HepG2 (cell line): ENCODE results near the gene KLKB1. TPM values are rescaled to one million over a fixed set of nuclear protein-coding genes. Genes with fewer than 3 reads are reported as not detected.

Source experiments
- BORCS8-MEF2B ChIP-seq: sonication (generic); formaldehyde crosslinking; IDR thresholded peaks from 2 replicates; pipeline ENCODE4 v1.8.0; 2022; ENCODE audit warnings: mild to moderate bottlenecking, missing genetic modification reagents
- MAZ ChIP-seq, 2 experiments: sonication (generic) in 1 of 2; formaldehyde crosslinking in 1 of 2; IDR thresholded peaks; 2 replicates each; pipeline versions ENCODE4 v1.5.0 to v1.6.1; 2012 to 2020; ENCODE audit warnings: low read depth in 2 of 2, mild to moderate bottlenecking in 2 of 2, borderline replicate concordance in 1 of 2, improper control_type of control experiment in 1 of 2, low read length in 1 of 2, missing genetic modification reagents in 1 of 2, moderate library complexity in 1 of 2
- NCOR1 ChIP-seq: fragments of 200-600 bp; sonication (generic); IDR thresholded peaks from 2 replicates; pipeline ENCODE4 v1.7.0; 2017; ENCODE audit warnings: antibody characterized with exemption, low read length, borderline replicate concordance
- TP53 ChIP-seq: sonication (generic); formaldehyde crosslinking; conservative IDR thresholded peaks from 2 replicates; pipeline ENCODE4 v1.4.0; 2020; ENCODE audit warnings: missing genetic modification reagents
- ZMYM3 ChIP-seq: sonication (generic); formaldehyde crosslinking; IDR thresholded peaks from 2 replicates; pipeline ENCODE4 v1.5.1; 2020; ENCODE audit warnings: mild to moderate bottlenecking, missing genetic modification reagents
- ZNF160 ChIP-seq: sonication (generic); formaldehyde crosslinking; IDR thresholded peaks from 2 replicates; pipeline ENCODE4 v1.8.0; 2022; ENCODE audit warnings: mild to moderate bottlenecking, inconsistent platforms, missing genetic modification reagents
- ZNF619 ChIP-seq: sonication (generic); formaldehyde crosslinking; IDR thresholded peaks from 2 replicates; pipeline ENCODE4 v1.4.0; 2020; ENCODE audit warnings: mild to moderate bottlenecking, missing genetic modification reagents
- ZNF768 ChIP-seq: sonication (generic); formaldehyde crosslinking; IDR thresholded peaks from 2 replicates; pipeline ENCODE4 v1.4.0; 2020; ENCODE audit warnings: missing genetic modification reagents
- ZSCAN25 ChIP-seq: sonication (generic); formaldehyde crosslinking; IDR thresholded peaks from 2 replicates; pipeline ENCODE4 v1.8.0; 2022; ENCODE audit warnings: mild to moderate bottlenecking, missing genetic modification reagents
- polyA plus RNA-seq, 8 experiments: library from polyadenylated mRNA; depleted of rRNA in 3 of 8; stranded (reverse) in 7 of 8; unstranded in 1 of 8; fragments of >200 nt; fragmentation: Illumina TruSeq in 4 of 8; extraction: Trizol in 4 of 8; gene quantifications; 2 replicates each; pipeline versions ENCODE4 v1.2.1 to v1.2.3, GENCODE V29; 2011 to 2016; ENCODE audit warnings: low read depth in 4 of 8, missing spikeins in 1 of 8, mixed read lengths in 1 of 8; ENCODE audit not compliant: insufficient read depth in 1 of 8
- total RNA-seq, 5 experiments: library from RNA; depleted of rRNA; stranded (reverse); fragments of >200 nt; fragmentation: Illumina TruSeq; extraction: Trizol; gene quantifications; 2 replicates each; pipeline ENCODE4 v1.2.3, GENCODE V29; 2016; ENCODE audit warnings: low read depth in 1 of 5
- TF ChIP-seq, protein P1 (sequence below): sonication (generic); formaldehyde crosslinking; IDR thresholded peaks from 2 replicates; pipeline ENCODE4 v1.4.0; 2020; ENCODE audit warnings: mild to moderate bottlenecking, missing genetic modification reagents
- TF ChIP-seq, protein P2 (sequence below): sonication (generic); formaldehyde crosslinking; IDR thresholded peaks from 2 replicates; pipeline ENCODE4 v1.5.0; 2020; ENCODE audit warnings: mild to moderate bottlenecking, missing genetic modification reagents
- TF ChIP-seq, protein P3 (sequence below): sonication (generic); formaldehyde crosslinking; IDR thresholded peaks from 2 replicates; pipeline ENCODE4 v1.5.1; 2020; ENCODE audit warnings: missing genetic modification reagents, mild to moderate bottlenecking, borderline replicate concordance
- TF ChIP-seq, protein P4 (sequence below): sonication (generic); formaldehyde crosslinking; IDR thresholded peaks from 2 replicates; pipeline ENCODE4 v1.8.1; 2022; ENCODE audit warnings: mild to moderate bottlenecking, missing genetic modification reagents

The KLKB1 gene
- total and polyA plus RNA-seq, 2 of the 13 experiments (the other 11 are each of a cell fraction or from before 2014, with no cell fraction given) = 0.26 to 0.49 TPM

DNA sequence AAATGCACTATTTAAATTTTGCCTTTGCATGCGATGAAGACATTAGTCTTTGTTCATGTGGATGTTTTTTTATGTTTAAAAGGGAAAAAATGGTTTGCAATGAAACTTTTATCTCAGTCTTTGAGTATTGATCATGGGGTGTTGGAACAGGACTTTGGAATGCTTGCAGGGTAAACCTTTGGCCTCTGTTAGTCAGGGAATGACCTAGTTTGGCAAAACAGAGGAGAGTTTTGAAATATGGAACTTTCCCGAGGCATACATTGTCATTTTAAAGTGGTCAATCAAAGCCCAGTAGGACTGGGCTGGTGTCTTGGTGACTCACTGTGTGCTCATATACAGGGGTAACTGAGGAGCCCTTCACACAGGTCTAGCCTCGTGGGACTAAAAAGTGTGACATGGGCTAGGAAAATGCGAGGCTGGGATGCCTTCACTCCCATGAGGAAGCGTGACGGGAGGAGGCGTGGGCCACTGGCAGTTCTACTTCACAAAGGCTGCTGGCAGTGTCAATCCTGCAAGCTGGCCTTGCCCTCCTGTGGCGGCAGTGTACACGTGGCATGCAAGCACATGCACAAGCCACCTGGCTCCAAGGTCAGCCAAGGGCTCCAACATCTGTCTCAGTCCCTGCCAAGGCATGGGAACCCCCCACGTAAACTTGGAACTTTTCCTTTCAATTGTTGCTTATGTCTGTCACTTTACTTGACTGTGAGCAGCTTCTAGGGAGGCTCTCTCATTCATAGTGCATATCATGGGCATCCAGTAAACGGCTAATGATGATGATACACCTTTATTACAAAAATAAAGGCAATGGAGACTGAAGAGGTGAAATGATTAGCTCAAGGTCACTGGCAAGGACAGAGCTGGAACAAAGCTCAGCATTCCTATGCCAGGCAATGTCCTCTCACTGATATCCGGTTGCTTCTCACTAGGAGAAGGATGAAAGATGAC lies 33.5 kb downstream of the KLKB1 start (continued):
- TF ChIP-seq, protein P1, sequence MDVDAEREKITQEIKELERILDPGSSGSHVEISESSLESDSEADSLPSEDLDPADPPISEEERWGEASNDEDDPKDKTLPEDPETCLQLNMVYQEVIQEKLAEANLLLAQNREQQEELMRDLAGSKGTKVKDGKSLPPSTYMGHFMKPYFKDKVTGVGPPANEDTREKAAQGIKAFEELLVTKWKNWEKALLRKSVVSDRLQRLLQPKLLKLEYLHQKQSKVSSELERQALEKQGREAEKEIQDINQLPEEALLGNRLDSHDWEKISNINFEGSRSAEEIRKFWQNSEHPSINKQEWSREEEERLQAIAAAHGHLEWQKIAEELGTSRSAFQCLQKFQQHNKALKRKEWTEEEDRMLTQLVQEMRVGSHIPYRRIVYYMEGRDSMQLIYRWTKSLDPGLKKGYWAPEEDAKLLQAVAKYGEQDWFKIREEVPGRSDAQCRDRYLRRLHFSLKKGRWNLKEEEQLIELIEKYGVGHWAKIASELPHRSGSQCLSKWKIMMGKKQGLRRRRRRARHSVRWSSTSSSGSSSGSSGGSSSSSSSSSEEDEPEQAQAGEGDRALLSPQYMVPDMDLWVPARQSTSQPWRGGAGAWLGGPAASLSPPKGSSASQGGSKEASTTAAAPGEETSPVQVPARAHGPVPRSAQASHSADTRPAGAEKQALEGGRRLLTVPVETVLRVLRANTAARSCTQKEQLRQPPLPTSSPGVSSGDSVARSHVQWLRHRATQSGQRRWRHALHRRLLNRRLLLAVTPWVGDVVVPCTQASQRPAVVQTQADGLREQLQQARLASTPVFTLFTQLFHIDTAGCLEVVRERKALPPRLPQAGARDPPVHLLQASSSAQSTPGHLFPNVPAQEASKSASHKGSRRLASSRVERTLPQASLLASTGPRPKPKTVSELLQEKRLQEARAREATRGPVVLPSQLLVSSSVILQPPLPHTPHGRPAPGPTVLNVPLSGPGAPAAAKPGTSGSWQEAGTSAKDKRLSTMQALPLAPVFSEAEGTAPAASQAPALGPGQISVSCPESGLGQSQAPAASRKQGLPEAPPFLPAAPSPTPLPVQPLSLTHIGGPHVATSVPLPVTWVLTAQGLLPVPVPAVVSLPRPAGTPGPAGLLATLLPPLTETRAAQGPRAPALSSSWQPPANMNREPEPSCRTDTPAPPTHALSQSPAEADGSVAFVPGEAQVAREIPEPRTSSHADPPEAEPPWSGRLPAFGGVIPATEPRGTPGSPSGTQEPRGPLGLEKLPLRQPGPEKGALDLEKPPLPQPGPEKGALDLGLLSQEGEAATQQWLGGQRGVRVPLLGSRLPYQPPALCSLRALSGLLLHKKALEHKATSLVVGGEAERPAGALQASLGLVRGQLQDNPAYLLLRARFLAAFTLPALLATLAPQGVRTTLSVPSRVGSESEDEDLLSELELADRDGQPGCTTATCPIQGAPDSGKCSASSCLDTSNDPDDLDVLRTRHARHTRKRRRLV = no peak
- TF ChIP-seq TP53 (CRISPR knock-in tag) (0 out of 2 replicates have a peak, but pooled peaks have one; percentile 15), NCOR1 (peak; percentile 92; the same call in 1 of the 2 replicates), ZNF619 (0 out of 2 replicates have a peak, but pooled peaks have one; percentile 48), ZNF768 (CRISPR knock-in tag) (peak; percentile 66; the same call in 1 of the 2 replicates), MAZ (IDR thresholded peaks at IDR 0.05; ENCODE audit: borderline replicate concordance, low read depth, low read length) (no peak), MAZ (CRISPR knock-in tag; IDR thresholded peaks at IDR 0.05; ENCODE audit: low read depth) (peak; percentile 28; the same call in 1 of the 2 replicates), ZSCAN25 (peak; percentile 74), BORCS8-MEF2B (CRISPR knock-in tag) (peak; percentile 96), ZMYM3 (CRISPR knock-in tag) (peak; percentile 78), ZNF160 (peak; percentile 71; the same call in 1 of the 2 replicates)
- TF ChIP-seq, protein P2, sequence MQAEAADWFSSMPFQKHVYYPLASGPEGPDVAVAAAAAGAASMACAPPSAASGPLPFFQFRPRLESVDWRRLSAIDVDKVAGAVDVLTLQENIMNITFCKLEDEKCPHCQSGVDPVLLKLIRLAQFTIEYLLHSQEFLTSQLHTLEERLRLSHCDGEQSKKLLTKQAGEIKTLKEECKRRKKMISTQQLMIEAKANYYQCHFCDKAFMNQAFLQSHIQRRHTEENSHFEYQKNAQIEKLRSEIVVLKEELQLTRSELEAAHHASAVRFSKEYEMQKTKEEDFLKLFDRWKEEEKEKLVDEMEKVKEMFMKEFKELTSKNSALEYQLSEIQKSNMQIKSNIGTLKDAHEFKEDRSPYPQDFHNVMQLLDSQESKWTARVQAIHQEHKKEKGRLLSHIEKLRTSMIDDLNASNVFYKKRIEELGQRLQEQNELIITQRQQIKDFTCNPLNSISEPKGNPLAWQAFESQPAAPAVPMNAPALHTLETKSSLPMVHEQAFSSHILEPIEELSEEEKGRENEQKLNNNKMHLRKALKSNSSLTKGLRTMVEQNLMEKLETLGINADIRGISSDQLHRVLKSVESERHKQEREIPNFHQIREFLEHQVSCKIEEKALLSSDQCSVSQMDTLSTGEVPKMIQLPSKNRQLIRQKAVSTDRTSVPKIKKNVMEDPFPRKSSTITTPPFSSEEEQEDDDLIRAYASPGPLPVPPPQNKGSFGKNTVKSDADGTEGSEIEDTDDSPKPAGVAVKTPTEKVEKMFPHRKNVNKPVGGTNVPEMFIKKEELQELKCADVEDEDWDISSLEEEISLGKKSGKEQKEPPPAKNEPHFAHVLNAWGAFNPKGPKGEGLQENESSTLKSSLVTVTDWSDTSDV (CRISPR knock-in tag) = peak; percentile 67; the same call in 1 of the 2 replicates
- TF ChIP-seq, protein P3, sequence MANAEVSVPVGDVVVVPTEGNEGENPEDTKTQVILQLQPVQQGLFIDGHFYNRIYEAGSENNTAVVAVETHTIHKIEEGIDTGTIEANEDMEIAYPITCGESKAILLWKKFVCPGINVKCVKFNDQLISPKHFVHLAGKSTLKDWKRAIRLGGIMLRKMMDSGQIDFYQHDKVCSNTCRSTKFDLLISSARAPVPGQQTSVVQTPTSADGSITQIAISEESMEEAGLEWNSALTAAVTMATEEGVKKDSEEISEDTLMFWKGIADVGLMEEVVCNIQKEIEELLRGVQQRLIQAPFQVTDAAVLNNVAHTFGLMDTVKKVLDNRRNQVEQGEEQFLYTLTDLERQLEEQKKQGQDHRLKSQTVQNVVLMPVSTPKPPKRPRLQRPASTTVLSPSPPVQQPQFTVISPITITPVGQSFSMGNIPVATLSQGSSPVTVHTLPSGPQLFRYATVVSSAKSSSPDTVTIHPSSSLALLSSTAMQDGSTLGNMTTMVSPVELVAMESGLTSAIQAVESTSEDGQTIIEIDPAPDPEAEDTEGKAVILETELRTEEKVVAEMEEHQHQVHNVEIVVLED (CRISPR knock-in tag) = peak; percentile 44; the same call in 1 of the 2 replicates
- TF ChIP-seq, protein P4, sequence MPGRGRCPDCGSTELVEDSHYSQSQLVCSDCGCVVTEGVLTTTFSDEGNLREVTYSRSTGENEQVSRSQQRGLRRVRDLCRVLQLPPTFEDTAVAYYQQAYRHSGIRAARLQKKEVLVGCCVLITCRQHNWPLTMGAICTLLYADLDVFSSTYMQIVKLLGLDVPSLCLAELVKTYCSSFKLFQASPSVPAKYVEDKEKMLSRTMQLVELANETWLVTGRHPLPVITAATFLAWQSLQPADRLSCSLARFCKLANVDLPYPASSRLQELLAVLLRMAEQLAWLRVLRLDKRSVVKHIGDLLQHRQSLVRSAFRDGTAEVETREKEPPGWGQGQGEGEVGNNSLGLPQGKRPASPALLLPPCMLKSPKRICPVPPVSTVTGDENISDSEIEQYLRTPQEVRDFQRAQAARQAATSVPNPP (CRISPR knock-in tag) = no peak; the same call in 1 of the 2 replicates
